ENCODE data around the gene MVB12B. TPM values are rescaled to one million over a fixed set of nuclear protein-coding genes. Genes with fewer than 3 reads are reported as not detected.

MVB12B gene
- total and polyA plus RNA-seq, 2 of the 13 experiments (the other 11 are each of a cell fraction or from before 2014, with no cell fraction given) = 12.1 to 30.1 TPM

DNA sequence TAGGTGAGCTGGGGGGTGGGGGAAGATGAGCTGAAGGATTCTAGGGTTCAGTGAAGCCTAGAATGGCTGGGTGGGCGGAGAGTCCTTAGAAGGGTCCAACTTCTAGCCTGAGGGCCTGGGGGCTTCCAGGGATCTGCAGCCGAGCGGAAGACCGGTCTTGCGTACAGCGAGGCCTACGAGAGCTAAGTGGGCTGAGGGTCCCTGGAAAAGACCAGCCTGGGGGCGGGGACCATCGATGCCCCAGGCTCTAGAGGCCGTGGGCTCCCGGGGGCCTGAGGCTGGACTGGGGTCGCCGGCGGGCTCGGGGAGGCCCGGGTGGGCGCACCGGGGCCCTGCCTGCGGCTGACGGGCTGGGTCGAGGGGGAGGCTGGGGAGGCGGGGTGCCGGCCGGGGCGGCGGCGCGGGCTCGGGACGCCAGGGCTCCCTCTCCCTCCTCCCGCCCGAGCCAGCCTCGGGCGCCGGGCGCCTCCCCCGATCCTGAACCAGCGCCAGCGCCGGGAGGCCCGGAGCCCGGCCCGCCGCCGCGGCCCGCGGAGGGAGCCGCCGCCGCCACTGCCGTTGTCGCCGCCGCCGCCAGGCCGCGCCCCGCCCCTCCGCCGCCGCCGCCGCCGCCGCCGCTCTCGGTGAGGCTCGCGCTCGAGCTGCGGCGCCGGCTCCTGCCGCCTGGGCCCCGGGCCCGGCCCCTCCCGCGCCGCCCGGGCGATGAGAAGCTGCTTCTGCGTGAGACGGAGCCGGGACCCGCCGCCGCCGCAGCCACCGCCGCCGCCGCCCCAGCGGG is at the start of gene MVB12B (continued):
- TF ChIP-seq ZFP41 (CRISPR knock-in tag; IDR thresholded peaks at IDR 0.05; ENCODE audit: borderline replicate concordance) (no peak), DPF2 (CRISPR knock-in tag; IDR thresholded peaks at IDR 0.05; ENCODE audit: borderline replicate concordance, low read depth) (no peak), ZFYVE20 (CRISPR knock-in tag; IDR thresholded peaks at IDR 0.05; ENCODE audit: borderline replicate concordance, low read depth) (no peak), ZSCAN5A (CRISPR knock-in tag; IDR thresholded peaks at IDR 0.05; ENCODE audit: borderline replicate concordance) (no peak), HMGXB3 (CRISPR knock-in tag; IDR thresholded peaks at IDR 0.05; ENCODE audit: borderline replicate concordance) (no peak), KDM5B (CRISPR knock-in tag; IDR thresholded peaks at IDR 0.05; ENCODE audit: borderline replicate concordance) (peak; percentile 23; the same call in 1 of the 2 replicates), ZBTB46 (CRISPR knock-in tag; IDR thresholded peaks at IDR 0.05; ENCODE audit: borderline replicate concordance) (no peak)
- TF ChIP-seq, protein P1, sequence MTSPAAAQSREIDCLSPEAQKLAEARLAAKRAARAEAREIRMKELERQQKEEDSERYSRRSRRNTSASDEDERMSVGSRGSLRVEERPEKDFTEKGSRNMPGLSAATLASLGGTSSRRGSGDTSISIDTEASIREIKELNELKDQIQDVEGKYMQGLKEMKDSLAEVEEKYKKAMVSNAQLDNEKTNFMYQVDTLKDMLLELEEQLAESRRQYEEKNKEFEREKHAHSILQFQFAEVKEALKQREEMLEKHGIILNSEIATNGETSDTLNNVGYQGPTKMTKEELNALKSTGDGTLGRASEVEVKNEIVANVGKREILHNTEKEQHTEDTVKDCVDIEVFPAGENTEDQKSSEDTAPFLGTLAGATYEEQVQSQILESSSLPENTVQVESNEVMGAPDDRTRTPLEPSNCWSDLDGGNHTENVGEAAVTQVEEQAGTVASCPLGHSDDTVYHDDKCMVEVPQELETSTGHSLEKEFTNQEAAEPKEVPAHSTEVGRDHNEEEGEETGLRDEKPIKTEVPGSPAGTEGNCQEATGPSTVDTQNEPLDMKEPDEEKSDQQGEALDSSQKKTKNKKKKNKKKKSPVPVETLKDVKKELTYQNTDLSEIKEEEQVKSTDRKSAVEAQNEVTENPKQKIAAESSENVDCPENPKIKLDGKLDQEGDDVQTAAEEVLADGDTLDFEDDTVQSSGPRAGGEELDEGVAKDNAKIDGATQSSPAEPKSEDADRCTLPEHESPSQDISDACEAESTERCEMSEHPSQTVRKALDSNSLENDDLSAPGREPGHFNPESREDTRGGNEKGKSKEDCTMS (CRISPR knock-in tag; conservative IDR thresholded peaks at IDR 0.05) = no peak
- TF ChIP-seq, protein P2, sequence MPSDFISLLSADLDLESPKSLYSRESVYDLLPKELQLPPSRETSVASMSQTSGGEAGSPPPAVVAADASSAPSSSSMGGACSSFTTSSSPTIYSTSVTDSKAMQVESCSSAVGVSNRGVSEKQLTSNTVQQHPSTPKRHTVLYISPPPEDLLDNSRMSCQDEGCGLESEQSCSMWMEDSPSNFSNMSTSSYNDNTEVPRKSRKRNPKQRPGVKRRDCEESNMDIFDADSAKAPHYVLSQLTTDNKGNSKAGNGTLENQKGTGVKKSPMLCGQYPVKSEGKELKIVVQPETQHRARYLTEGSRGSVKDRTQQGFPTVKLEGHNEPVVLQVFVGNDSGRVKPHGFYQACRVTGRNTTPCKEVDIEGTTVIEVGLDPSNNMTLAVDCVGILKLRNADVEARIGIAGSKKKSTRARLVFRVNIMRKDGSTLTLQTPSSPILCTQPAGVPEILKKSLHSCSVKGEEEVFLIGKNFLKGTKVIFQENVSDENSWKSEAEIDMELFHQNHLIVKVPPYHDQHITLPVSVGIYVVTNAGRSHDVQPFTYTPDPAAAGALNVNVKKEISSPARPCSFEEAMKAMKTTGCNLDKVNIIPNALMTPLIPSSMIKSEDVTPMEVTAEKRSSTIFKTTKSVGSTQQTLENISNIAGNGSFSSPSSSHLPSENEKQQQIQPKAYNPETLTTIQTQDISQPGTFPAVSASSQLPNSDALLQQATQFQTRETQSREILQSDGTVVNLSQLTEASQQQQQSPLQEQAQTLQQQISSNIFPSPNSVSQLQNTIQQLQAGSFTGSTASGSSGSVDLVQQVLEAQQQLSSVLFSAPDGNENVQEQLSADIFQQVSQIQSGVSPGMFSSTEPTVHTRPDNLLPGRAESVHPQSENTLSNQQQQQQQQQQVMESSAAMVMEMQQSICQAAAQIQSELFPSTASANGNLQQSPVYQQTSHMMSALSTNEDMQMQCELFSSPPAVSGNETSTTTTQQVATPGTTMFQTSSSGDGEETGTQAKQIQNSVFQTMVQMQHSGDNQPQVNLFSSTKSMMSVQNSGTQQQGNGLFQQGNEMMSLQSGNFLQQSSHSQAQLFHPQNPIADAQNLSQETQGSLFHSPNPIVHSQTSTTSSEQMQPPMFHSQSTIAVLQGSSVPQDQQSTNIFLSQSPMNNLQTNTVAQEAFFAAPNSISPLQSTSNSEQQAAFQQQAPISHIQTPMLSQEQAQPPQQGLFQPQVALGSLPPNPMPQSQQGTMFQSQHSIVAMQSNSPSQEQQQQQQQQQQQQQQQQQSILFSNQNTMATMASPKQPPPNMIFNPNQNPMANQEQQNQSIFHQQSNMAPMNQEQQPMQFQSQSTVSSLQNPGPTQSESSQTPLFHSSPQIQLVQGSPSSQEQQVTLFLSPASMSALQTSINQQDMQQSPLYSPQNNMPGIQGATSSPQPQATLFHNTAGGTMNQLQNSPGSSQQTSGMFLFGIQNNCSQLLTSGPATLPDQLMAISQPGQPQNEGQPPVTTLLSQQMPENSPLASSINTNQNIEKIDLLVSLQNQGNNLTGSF (CRISPR knock-in tag; IDR thresholded peaks at IDR 0.05) = no peak
- TF ChIP-seq, protein P3, sequence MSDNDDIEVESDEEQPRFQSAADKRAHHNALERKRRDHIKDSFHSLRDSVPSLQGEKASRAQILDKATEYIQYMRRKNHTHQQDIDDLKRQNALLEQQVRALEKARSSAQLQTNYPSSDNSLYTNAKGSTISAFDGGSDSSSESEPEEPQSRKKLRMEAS (IDR thresholded peaks at IDR 0.05) = peak; percentile 8; the same call in 1 of the 2 replicates
